Measurements from ENCODE around the gene SSTR4. TPM values are rescaled to one million over a fixed set of nuclear protein-coding genes. Genes with fewer than 3 reads are reported as not detected.

SSTR4 gene
- total and polyA plus RNA-seq, 9 donors, result 0.15 to 0.69 TPM; not detected in 7

DNA sequence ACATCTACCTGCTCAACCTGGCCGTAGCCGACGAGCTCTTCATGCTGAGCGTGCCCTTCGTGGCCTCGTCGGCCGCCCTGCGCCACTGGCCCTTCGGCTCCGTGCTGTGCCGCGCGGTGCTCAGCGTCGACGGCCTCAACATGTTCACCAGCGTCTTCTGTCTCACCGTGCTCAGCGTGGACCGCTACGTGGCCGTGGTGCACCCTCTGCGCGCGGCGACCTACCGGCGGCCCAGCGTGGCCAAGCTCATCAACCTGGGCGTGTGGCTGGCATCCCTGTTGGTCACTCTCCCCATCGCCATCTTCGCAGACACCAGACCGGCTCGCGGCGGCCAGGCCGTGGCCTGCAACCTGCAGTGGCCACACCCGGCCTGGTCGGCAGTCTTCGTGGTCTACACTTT is 619 bp downstream of the SSTR4 start:
- H3K27me3 ChIP-seq, result no peaks in the 10 kb centered on the region
- DNase-seq, result no peak
- no peaks in the 10 kb centered on the region for H3K4me1 ChIP-seq (ENCODE audit: insufficient read depth)
- no peaks in the 10 kb centered on the region for H3K9me3 ChIP-seq
- no peak overlapping the region for H3K27ac ChIP-seq
- H3K4me3 ChIP-seq, result no peak overlapping the region
- no peaks in the 10 kb centered on the region for H3K36me3 ChIP-seq
- TF ChIP-seq, protein P1, sequence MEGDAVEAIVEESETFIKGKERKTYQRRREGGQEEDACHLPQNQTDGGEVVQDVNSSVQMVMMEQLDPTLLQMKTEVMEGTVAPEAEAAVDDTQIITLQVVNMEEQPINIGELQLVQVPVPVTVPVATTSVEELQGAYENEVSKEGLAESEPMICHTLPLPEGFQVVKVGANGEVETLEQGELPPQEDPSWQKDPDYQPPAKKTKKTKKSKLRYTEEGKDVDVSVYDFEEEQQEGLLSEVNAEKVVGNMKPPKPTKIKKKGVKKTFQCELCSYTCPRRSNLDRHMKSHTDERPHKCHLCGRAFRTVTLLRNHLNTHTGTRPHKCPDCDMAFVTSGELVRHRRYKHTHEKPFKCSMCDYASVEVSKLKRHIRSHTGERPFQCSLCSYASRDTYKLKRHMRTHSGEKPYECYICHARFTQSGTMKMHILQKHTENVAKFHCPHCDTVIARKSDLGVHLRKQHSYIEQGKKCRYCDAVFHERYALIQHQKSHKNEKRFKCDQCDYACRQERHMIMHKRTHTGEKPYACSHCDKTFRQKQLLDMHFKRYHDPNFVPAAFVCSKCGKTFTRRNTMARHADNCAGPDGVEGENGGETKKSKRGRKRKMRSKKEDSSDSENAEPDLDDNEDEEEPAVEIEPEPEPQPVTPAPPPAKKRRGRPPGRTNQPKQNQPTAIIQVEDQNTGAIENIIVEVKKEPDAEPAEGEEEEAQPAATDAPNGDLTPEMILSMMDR (IDR thresholded peaks at IDR 0.05), result no peak
- TF ChIP-seq EP300 (IDR thresholded peaks at IDR 0.05), result no peak
- no peak for TF ChIP-seq POLR2A (IDR thresholded peaks at IDR 0.05)
- 91 to 94% (median 93%) methylated on average over 41 of the region's 41 CpGs for WGBS, 3 donors
- intact Hi-C loops (cut with DNase I), result loop anchor here in 1 of 4 donors (10.0 kb wide), 1 partner anchor 299 kb away; no protein-coding TSS in a partner anchor

DNA sequence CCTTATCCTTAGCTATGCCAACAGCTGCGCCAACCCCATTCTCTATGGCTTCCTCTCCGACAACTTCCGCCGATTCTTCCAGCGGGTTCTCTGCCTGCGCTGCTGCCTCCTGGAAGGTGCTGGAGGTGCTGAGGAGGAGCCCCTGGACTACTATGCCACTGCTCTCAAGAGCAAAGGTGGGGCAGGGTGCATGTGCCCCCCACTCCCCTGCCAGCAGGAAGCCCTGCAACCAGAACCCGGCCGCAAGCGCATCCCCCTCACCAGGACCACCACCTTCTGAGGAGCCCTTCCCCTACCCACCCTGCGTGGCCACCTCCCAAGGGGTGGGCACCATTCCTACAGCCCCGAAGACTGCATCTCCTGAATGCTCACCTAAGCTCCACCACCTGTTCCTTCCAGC is 1.3 kb downstream of the SSTR4 start:
- H3K27ac ChIP-seq, result no peak overlapping the region
- H3K27me3 ChIP-seq, result no peaks in the 10 kb centered on the region
- H3K4me3 ChIP-seq, result no peak overlapping the region
- intact Hi-C loops (cut with DNase I), result loop anchor here in 1 of 4 donors (10.0 kb wide), 1 partner anchor 298 kb away; no protein-coding TSS in a partner anchor
- no peak for DNase-seq
- no peaks in the 10 kb centered on the region for H3K36me3 ChIP-seq
- no peaks in the 10 kb centered on the region for H3K9me3 ChIP-seq
- no peaks in the 10 kb centered on the region for H3K4me1 ChIP-seq (ENCODE audit: insufficient read depth)
- WGBS, 3 donors, result 95 to 97% (median 96%) methylated on average over 8 to 11 of the region's 11 CpGs
- no peak for TF ChIP-seq POLR2A (IDR thresholded peaks at IDR 0.05)
- no peak for TF ChIP-seq EP300 (IDR thresholded peaks at IDR 0.05)
- TF ChIP-seq, protein P1 (IDR thresholded peaks at IDR 0.05), result no peak

DNA sequence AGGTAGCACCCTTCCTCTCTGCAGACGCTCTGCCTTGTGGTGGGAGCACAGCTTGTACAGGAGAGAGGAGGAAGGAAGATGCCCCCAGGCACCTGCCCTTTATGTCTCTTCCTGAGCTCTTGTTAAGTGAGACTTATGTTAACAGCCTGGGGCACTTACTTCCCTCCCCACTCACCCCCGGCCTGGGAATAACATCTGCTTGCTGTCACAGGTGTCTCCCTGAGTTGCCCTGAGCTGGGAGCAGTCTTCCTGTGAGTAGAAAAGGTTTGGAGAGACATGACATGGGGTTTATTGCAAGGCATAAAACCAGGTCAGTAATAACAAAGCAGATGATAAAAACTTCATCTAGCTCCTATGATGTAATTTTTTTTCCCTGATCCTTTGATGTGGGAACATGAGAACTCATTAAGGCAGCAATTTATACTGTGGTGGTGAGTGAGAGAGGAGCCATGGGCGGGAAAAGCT is 1.9 kb downstream of the SSTR4 start:
- H3K4me3 ChIP-seq, result no peak overlapping the region
- no peaks in the 10 kb centered on the region for H3K9me3 ChIP-seq
- no peaks in the 10 kb centered on the region for H3K4me1 ChIP-seq (ENCODE audit: insufficient read depth)
- DNase-seq, result no peak
- H3K27me3 ChIP-seq, result no peaks in the 10 kb centered on the region
- no peak overlapping the region for H3K27ac ChIP-seq
- intact Hi-C loops (cut with DNase I), result loop anchor here in 1 of 4 donors (10.0 kb wide), 1 partner anchor 298 kb away; no protein-coding TSS in a partner anchor
- WGBS, 3 donors, result 45 to 56% (median 51%) methylated on average over 3 of the region's 3 CpGs
- TF ChIP-seq, protein P1 (IDR thresholded peaks at IDR 0.05), result no peak
- no peak for TF ChIP-seq EP300 (IDR thresholded peaks at IDR 0.05)
- TF ChIP-seq POLR2A (IDR thresholded peaks at IDR 0.05), result no peak
- no peaks in the 10 kb centered on the region for H3K36me3 ChIP-seq

DNA sequence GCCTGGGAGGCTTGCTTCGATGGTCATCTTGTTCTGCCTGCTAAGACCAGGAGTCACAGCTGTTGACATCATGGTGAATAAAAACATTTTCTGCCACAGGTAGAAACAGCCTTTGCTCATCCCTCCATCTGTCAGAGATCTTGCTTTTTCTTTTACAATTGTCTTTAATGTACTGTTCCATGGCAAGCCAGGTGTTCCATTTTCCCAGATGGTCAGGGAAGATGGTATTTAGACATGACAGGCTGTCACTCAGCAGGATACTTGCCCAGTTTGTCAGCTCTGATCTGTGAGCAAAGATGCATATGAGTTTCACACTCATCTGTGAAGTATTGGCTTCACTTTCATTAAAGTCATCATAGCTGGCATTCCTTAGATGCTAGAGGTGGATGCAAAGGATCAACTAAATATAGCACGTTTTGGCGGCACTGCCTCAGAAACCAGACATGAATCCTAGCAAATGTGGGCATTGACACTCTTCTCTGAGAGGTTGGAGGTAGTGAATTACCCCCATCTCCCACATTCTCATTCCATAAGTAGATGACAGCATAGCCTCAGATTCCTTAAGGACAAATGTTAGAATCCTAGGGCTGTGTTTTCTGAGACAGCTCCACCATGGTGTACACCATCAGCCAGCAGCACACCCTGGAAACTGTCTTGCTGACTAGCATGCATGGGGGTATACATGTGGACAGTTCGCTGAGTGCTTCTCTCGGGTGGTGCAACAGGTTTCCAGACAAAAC is 4.2 kb downstream of the SSTR4 start:
- TF ChIP-seq, protein P1 (IDR thresholded peaks at IDR 0.05), result no peak
- TF ChIP-seq POLR2A (IDR thresholded peaks at IDR 0.05), result no peak
- no peak for TF ChIP-seq EP300 (IDR thresholded peaks at IDR 0.05)
- H3K4me1 ChIP-seq (ENCODE audit: insufficient read depth), result no peaks in the 10 kb centered on the region
- H3K9me3 ChIP-seq, result no peaks in the 10 kb centered on the region
- no peak for DNase-seq
- WGBS, 3 donors, result 62 to 72% (median 70%) methylated on average over 5 of the region's 5 CpGs
- no peaks in the 10 kb centered on the region for H3K36me3 ChIP-seq
- H3K4me3 ChIP-seq, result no peak overlapping the region
- H3K27me3 ChIP-seq, result no peaks in the 10 kb centered on the region
- H3K27ac ChIP-seq, result no peak overlapping the region
- intact Hi-C loops (cut with DNase I), result loop anchor here in 1 of 4 donors (10.0 kb wide), 1 partner anchor 295 kb away; no protein-coding TSS in a partner anchor

Data from ovary (tissue), 9 donors.